ENCODE measurements around the gene HIVEP3.

HIVEP3 gene

GRCh38 chr1:41677620-41678019 lies 241.1 kb downstream of the HIVEP3 start:
- no peak for DNase-seq

GRCh38 chr1:41675401-41675800 lies 243.3 kb downstream of the HIVEP3 start:
- DNase-seq: no peak

GRCh38 chr1:41674522-41674921 lies 244.2 kb downstream of the HIVEP3 start:
- no peak for DNase-seq

- DNase-seq: no peak
Observed at GRCh38 chr1:41673806-41674205, 244.9 kb downstream of the HIVEP3 start.

GRCh38 chr1:41673378-41673777 lies 245.3 kb downstream of the HIVEP3 start:
- DNase-seq: no peak

- no peak for DNase-seq
Observed at GRCh38 chr1:41672641-41673361, 245.9 kb downstream of the HIVEP3 start.

GRCh38 chr1:41672173-41672572 lies 246.5 kb downstream of the HIVEP3 start:
- DNase-seq: no peak

- DNase-seq: no peak
Observed at GRCh38 chr1:41671116-41671755, 247.5 kb downstream of the HIVEP3 start.

- DNase-seq: no peak
Observed at GRCh38 chr1:41670217-41670957, 248.3 kb downstream of the HIVEP3 start.

- DNase-seq: no peak
Observed at GRCh38 chr1:41668967-41669366, 249.8 kb downstream of the HIVEP3 start.

GRCh38 chr1:41668054-41668660 lies 250.6 kb downstream of the HIVEP3 start:
- no peak for DNase-seq

- no peak for DNase-seq
Observed at GRCh38 chr1:41666981-41667631, 251.6 kb downstream of the HIVEP3 start.

- DNase-seq: no peak
Observed at GRCh38 chr1:41665962-41666917, 252.5 kb downstream of the HIVEP3 start.

- no peak for DNase-seq
Observed at GRCh38 chr1:41664861-41665640, 253.7 kb downstream of the HIVEP3 start.

GRCh38 chr1:41663671-41664400 lies 254.9 kb downstream of the HIVEP3 start:
- no peak for DNase-seq

- no peak for DNase-seq
Observed at GRCh38 chr1:41662765-41663437, 255.8 kb downstream of the HIVEP3 start.

- no peak for DNase-seq
Observed at GRCh38 chr1:41662061-41662764, 256.5 kb downstream of the HIVEP3 start.

GRCh38 chr1:41661428-41662060 lies 257.2 kb downstream of the HIVEP3 start:
- no peak for DNase-seq
